GM19043 (cell line): ENCODE data around the gene FBLN2.

Experiments
- ATAC-seq: cut with Tn5 transposase; IDR thresholded peaks from one replicate; pipeline ENCODE4 v1.9.1; 2021; ENCODE audit warnings: low read depth; ENCODE audit not compliant: unreplicated experiment

Gene FBLN2

DNA sequence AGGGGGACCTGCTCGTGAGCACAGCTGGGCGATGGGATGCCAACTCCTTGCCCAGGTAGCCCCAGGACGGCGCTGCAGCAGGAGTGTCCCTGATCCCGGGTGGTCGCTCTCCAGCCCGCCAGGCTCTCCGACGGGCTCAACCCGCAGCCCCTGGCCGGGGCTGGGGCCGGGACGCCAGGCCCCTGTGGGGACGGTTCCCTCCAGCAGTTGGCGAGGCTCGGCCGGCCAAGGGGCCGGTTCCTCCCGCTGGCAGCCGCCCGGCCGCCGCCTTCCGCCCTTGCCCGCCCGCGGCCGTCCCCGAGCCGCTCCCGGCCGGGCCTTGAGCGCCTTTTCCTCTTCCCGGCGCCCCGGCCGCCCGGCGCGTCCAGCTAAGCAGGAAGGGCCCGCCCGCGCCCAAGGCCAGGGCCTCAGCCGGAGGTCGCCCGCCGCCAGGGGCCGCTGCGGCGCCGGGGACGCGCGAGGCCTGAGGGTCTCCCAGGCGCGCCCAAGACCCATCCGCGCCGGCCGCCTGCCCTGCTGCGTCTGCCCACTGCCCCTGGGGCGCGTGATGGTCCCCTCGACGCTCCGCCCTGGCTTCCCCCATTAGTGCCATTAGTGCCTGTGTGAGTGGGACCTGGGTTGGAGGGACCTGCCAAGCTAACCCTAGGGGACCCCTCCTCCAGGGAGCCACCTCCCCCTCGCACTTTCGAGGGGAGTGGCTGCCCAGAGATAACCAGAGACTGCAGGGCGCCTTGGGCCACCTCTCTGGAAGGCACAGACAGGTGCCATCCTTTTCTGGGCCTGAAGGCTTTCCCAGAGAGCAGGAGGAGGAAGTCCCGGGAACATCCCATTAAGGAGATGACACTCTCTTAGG lies 106.4 kb downstream of the FBLN2 start:
- ATAC-seq, result no peak

DNA sequence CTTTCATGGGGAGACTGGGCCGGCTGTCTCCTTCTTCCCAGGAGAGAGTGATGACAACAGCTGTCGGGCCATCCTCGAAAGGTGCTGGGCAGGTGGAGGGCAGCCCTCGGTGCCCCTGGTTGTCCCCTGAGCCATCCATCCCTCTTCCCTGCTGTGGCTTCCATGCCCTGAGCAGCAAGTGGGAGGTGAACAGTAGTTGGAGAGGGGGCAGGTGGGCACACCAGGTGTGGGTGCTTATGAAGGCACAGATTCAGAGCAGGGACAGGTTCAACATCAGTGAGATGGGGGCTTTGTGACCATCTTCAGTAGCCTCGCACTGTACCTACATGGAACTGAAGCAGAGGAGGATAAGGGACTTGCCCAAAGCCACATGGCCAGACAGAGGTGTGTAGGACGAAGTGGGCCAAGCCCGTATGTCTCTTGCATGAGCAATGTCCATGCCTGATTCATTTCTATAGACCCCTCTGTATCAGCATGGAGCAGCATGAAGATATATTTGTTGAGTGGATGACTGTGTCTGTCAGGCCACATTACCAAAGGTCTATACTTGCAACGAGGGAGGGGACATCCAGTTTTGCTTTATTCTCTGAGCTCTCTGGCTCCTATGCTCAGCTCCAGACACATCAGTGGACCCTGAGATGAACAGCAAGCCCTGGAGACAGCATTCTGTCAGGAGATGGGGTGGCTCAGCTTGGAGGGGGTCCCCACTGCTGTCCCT lies 107.8 kb downstream of the FBLN2 start:
- ATAC-seq, result no peak

DNA sequence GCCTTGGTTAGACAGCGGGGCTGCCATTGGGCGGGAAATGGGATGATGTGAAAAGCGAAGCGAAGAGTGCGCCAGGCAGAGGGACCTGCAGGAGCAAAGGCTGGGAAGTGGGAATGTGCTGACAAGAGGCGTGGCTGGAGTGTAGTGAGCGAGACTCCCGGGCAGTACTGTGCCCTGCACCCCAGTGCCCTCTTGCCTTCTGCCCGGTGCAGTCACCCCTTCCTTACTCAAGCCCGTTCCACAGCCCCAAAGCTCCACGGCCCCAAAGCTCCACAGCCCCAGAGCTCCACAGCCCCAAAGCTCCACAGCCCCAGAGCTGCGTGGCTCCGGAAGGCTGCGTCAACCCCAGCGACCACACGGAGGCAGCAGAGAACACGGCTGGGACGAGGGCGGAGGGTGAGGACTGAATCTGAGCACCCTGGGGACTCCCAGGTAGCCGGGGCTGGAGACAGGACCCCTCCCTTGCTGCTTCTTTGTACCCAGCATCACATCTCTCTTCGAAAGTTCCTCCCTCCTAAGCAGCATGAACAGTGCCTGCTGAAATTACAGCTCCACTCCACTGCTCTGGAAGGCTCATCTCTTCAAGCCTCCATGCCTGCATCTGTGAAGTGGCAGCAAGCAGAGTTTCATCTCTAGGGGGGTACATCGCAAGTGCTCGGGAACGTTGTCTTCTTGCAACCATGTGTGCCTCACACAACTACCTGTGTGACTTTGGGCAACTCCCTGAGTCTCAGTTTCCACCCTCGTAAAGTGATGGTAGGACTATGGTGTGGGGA lies 108.9 kb downstream of the FBLN2 start:
- ATAC-seq, result peak; percentile 53

DNA sequence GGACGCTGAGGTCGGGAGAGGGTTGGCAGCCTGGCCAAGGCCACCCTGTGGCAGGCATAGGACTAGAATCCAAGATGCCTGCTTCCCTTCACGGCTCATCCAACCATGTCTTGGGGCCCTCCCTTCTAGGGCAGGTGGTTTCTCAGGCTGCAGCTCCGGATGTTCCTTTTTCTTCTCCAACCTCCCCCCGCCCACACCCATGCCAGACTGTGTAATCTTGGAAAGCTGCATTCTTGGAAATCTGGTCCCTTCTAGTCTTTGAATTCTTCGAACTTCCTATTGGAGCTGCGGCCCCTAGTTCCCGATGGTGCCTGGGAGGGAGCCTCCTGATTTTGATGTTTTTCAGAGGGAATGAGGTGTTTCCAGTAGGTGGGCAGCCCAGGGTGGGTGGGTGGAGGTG lies 109.8 kb downstream of the FBLN2 start:
- no peak for ATAC-seq

DNA sequence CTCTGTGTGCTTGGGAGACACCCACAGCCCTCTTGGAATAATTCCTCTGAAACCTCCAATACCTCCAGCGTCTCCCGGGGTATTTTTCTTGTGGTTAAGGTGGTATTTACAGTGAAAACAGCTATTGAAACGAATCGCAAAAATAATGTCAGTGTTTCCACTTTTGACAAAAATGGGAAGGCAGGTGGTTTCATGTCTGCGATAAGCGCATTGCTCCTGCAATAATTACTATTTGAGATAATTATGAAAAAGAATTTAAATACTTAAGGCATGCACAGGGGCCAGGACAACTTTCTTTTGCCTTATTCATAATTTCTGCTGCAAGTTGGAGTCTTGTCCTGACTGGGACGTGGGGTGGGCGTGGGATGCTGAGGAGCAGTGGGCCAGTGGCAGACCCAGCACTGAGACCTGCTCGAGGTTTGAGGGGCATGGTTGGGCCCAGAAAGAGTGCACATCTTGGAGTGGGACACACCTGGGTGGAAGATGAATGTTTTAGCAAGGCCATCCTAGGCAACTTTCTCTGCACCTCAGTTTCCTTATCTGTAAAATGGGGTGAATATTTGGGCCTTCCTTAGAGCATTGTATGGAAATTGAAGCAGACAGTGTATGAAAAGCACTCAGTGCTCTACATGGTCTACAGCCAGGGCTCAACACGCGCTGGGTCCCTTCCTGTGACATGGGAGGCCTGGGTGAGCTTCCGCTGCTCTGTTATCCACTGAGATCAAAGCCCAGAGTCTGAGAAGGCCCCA lies 110.5 kb downstream of the FBLN2 start:
- ATAC-seq, result no peak

DNA sequence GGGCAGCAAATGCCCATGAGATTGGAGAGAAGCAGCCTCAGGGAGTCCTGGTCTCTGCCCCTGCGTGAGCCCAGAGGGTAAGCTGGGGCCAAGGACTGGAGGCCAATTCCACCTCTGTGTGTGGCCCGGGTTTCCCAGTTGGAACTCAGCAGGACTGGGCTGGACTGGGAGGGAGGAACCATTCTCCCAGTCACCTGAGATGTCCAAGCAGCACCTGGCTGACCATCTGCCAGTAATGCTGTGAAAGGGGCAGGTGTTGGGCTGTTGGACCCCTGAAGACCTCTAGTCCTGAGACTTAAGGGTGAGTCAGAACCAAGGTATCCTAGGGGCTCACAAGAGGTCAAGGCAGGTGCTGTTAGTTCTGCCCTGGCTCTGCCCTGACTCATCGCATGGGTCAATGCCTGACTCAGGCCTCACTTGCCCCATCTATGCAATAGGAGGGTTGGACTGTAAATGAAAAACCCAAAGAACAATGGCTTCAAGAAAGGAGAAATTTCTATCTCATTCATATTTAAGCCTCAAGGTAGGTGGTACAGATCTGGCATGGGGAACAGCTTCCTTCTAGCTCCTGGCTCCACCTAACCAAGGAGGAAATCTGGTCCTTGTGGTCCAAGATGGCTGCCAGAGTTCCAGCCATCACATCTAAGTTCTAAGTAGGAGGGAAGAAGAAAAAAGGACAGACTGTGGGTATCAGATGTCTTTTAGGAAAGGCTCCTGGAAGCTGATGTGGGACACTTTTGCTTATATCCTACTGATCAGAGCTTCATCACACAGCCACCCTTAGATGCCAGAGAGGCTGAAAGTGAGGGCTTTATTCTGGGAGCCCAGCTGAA lies 111.3 kb downstream of the FBLN2 start:
- no peak for ATAC-seq

DNA sequence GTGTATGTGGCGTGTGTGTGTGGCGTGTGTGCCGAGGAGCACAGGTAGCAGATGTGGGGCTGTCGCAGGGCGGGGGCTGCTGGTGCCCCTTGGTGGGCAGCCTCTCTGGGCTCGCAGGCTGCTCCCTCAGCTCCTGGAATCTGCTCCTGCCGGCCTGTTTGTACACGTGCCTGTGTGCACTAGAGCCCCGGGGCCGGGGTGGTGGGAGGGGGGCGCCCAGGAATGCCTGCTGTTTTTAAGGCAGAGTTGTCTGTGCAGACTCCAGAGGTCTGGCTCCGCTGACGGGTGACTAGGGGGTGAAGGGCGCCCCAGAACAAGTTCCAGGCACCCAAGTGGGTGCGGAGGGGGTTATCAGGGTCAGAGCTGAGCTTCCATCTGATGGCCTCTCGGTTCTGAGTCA lies 112.2 kb downstream of the FBLN2 start:
- no peak for ATAC-seq

DNA sequence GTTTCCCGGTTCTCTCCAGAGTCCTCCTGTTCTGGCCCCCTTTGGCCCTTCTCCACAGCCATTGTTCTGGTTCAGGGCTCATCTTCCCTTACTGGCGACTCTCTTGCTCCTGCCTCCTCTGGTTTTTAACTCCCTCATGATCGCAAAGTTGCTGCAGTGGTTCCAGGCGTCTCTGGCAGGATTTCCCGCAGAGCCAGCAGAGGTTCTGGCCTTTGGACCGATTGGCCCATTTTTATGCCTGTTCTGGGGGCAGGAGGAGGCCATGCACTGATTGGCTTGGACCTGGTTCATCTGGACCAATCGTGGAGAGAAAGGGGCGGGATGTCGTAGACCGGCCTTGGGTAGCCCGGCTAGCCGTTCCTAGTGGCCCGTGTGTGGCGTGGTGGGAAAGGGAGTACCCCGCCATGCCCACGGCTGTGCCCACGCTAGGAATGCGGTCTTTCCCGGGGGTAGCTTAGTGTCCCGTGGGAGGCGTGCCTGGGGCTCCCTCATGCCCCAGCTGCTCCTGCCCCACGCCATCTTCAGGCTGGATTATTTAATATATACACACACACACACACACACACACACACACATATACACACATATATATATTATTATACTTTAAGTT lies 113.4 kb downstream of the FBLN2 start:
- ATAC-seq, result no peak

DNA sequence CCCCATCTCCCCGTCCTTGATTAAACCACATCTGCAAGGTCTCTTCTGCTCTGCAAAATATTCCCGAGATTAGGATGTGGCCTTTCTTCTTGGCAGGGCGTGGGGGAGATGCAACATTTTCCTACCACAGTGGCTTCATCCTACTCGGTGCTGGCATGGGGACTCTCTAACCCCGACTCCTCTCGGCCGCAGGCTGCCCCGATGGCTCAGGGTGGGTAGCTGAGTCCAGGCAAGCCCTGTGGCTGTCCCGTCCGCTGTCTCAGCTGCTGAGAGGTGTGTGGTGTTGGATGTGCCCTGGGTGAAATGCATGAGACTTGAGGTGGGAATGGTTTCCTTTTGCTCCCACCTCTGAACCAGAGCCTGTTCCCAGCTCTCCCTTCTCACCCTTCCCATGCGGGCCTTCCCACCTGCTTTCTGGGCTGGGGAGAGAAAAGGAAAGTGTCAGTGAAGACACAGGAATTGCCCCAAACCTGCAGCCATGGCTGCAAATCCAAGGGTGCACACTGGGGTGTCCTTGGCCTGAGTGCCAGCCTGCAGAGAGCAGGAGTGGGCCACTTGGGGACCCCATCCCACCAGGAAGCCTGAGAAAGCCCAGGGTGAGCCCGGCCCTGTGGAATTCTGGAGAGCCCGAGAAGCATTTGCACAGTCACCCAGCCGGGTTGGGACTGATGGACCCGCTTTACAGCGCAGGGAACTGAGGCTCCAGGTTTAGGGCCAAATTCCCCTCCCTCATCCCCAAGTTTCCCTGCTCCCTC lies 115.0 kb downstream of the FBLN2 start:
- ATAC-seq, result no peak

DNA sequence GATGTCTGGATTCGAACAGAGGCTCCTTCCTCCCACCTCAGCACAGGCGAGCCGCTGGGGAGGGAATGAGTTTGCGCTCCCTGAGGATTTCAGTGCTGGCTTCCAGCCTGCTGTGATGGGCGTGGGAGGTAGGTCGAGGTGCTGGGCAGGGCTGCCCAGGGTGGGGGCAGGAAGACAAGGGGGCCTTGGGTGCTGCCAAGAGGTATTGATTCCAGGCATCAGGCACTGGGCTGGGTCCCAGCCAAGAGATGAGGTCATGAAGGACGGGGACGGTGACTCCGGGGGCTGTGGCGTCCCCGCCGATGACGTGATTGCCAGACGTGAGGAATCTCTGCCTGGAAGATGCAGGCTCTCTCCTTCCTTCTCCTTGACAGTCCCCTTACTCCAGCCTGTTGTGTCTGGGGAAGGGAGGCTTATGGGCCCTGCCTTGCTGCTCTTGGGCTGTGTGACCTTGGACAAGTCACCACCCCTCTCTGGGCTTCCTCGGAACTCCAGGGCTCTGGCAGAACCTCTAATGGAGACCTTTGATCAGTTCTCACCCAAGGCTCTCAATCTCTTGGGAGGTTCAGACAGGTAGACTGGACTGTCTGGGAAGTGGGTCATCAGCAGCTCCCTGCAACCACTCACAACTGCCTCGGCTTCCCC lies 116.8 kb downstream of the FBLN2 start:
- ATAC-seq, result no peak

DNA sequence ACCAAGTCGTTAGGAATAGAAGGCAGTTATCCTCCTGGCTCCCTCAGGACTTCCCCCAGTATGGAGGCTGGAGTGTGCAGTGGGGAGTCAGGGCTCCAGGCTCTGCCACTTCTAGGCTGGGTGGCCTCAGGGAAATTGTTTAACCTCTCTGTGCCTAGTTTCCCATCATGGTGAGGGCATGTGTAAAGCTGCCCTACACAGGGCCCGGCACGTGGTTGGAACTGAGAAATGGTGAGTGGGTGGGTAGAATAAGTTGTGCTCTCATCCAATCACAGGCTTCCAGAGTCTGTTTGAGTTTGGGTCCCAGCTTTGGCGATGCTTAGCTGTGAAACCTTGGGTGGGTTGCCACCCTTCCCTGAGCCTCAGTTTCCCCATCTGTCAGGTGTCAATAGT lies 117.3 kb downstream of the FBLN2 start:
- no peak for ATAC-seq

DNA sequence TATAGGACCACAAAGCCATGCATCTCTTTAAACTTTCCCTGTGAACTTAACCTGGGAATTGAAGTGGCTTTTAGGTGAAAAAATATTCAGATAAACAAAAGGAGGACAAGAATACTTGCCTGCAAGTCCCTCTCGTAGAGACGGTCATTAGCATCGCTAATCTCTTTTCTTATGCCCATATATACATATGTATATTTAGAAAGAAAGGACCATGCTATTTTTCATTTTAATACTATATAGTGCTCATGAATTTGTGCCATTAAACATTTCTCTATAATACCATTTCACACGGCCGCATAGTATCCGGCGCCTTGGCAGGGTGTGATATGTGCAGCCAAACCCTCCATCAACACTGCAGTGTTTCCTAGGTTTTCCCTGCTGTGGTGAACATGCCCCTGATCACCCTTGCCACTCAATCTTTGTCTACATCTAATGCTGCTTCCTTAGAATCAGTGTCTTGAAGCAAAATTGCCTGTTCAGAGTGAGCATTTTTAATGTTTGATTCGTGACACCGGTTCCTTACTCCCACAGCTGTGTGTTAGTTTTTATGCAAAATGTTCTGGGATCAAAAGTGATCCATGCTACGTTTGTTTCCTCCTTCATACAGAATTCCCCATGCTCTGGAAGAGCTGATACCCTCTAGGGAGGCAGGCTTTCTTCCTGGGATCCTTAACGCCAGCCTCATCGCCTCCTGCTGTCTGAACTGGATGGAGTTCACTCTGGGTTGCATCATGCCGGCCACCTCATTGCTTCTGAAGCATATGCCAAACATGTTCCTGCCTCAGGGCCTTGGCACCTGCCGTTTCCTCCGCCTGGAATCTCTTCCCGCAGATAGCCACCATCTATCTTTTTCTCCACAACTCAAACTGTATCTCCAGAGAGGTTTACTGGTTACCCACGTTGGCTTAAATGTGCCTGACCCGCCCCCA lies 118.1 kb downstream of the FBLN2 start:
- ATAC-seq, result no peak

DNA sequence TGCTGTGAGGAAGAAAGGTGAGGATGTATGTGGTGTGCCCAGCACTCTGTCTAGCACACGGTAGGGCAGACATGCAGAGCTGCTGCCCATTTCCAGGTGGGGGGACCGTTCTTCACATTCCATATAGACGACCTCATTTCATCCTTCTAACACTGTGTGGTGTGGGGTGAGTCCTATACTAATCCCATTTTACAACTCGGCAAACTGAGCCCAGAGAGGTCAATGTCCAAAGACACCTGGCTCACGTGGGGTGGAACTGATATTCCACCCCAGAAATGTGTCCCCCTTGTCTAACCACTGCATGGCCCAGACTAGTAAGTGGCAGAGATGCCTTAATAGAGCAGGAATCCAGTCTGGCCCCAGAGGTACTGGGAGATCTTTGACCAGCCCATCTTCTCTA lies 119.2 kb downstream of the FBLN2 start:
- ATAC-seq, result no peak

DNA sequence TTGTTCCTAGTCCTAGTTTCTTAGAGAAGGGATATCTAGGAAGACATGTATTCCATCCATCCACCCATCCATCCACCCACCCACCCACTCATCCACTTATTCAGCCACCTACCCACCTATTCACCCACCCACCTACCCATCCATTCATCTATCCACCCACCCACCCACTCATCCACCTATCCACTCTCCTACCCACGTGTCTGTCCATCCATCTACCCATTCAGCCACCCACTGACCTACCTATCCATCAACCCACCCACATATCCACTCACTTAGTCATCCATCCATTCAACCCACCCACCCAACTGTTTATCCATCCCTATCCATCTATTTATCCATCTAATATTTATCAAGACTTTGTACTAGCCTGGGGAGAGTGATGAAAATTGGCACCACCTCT lies 120.5 kb downstream of the FBLN2 start:
- no peak for ATAC-seq

DNA sequence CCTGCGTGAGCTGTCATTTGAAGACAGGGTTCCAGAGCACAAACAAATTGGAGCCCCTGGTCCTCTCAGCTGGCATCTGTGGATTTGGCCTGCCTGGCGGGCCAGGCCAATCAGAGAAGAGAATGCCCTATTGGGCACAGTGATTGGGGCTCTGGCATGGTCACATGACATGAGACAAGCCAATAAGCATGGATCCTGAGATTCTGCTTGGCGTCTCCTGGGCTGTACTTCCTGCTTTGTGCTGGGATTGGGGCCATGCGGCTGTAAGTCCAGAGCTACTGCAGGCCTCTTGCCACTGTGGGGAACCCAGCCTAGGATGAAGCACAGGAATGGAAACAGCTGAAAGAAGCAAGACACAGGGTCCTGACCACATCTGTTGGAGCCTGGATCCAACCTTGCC lies 121.4 kb downstream of the FBLN2 start:
- no peak for ATAC-seq

DNA sequence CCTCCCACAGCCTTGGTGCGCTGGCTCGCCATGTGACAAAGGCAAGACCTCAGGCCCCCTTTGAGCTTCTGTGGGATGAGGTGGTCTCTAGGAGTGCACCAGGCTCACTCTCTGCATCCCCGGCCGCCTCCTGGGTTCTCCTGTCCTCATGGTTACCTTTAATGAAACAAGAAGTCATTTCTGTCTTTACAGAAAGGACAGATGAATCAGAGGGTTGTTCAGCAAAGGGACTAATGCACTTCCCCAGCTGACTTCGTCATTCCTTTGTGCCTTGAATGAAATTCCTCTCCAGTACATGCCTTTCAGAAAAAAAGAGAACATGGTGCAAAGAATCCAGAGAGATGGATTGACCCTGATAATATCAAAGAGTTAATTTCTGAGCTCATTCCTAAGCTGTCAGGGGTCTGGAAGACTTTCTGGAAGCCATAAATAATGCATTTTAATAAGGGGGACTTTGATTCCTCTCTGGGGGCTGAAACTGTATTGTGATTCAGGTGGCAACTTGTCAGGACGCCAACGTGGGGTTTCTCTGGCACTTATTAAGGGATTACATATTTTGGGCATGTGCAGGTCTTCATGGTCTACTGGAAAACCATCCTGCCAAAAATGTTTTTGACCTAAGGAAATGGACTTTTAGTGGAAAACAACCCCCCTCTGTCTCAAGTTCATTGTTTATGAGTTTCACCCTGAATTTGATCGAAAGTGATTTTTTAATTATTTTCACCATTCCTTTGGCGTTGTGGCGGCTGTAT lies 122.7 kb downstream of the FBLN2 start:
- no peak for ATAC-seq
